Measurements from ENCODE around the gene ID2. TPM values are rescaled to one million over a fixed set of nuclear protein-coding genes. Genes with fewer than 3 reads are reported as not detected.

The ID2 gene
- total and polyA plus RNA-seq, 2 of the 13 experiments (the other 11 are each of a cell fraction or from before 2014, with no cell fraction given), result 214 to 719 TPM

DNA sequence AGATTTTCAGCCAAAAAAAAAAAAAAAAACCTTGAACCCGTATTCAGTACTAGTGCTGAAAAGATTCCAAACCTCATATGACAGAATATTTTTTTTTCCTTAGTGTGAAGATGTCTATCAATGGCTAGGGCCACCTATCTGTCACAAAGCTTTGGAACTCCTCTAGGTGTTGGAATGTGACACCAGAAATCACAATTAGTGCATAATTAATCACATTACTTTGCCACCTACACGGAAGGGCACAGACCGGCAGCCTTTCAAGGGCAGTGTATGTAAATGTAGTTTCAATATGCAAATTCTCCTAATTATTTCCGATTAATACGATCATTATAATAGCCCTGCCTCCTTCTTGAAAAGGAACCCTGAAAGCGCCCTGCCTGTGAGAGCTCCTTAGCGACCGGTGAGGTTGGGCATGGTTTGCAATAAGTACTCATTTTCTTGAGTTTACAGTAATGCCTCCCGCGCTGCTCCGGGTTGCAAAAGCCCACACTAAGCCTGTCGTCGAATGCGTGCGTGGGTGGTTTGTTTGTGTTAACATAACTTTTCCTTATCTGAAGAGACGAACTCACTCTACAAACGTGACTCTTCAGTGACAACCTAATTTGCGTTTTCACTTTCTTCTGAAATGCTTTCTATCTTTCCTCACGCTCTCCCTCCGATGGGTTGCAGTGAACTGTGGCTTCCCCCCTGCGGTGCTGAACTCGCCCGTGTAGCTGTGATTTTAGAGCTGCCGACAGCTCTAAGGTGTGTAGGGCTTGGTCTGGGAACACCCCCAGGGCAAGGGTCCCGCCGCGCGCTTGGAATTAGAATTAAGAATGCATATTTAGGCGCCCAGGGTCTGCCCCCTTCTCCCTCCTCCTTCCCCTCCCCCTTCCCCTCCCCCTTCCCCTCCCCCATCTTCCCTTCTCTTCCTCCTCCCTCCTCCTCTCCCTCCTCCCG is 765 bp upstream of the ID2 start (continued):
- TF ChIP-seq TARDBP (CRISPR knock-in tag; IDR thresholded peaks at IDR 0.05), result no peak; the same call in 1 of the 2 replicates
- 0 out of 2 replicates have a peak, but pooled peaks have one; percentile 14 for TF ChIP-seq HMG20A (CRISPR knock-in tag; IDR thresholded peaks at IDR 0.05; ENCODE audit: borderline replicate concordance)
- TF ChIP-seq, protein P1, sequence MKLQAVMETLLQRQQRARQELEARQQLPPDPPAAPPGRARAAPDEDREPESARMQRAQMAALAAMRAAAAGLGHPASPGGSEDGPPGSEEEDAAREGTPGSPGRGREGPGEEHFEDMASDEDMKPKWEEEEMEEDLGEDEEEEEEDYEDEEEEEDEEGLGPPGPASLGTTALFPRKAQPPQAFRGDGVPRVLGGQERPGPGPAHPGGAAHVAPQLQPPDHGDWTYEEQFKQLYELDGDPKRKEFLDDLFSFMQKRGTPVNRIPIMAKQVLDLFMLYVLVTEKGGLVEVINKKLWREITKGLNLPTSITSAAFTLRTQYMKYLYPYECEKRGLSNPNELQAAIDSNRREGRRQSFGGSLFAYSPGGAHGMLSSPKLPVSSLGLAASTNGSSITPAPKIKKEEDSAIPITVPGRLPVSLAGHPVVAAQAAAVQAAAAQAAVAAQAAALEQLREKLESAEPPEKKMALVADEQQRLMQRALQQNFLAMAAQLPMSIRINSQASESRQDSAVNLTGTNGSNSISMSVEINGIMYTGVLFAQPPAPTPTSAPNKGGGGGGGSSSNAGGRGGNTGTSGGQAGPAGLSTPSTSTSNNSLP (IDR thresholded peaks at IDR 0.05; ENCODE audit: low read depth, low read length), result peak; percentile 55
- no peak for TF ChIP-seq ZSCAN22 (CRISPR knock-in tag; IDR thresholded peaks at IDR 0.05)
- TF ChIP-seq POLR2G (IDR thresholded peaks at IDR 0.05; ENCODE audit: low read depth, low read length), result no peak
- no peak for TF ChIP-seq FOXJ3 (CRISPR knock-in tag; IDR thresholded peaks at IDR 0.05; ENCODE audit: borderline replicate concordance)
- TF ChIP-seq, protein P2, sequence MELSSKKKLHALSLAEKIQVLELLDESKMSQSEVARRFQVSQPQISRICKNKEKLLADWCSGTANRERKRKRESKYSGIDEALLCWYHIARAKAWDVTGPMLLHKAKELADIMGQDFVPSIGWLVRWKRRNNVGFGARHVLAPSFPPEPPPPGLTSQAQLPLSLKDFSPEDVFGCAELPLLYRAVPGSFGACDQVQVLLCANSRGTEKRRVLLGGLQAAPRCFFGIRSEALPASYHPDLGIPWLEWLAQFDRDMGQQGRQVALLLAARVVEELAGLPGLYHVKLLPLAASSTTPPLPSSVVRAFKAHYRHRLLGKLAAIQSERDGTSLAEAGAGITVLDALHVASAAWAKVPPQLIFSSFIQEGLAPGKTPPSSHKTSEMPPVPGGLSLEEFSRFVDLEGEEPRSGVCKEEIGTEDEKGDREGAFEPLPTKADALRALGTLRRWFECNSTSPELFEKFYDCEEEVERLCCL (CRISPR knock-in tag; IDR thresholded peaks at IDR 0.05; ENCODE audit: borderline replicate concordance), result 0 out of 2 replicates have a peak, but pooled peaks have one; percentile 4
- no peak for TF ChIP-seq ZNF619 (CRISPR knock-in tag; IDR thresholded peaks at IDR 0.05)
- TF ChIP-seq ZNF224 (CRISPR knock-in tag; IDR thresholded peaks at IDR 0.05), result 0 out of 2 replicates have a peak, but pooled peaks have one; percentile 56
- TF ChIP-seq, protein P3, sequence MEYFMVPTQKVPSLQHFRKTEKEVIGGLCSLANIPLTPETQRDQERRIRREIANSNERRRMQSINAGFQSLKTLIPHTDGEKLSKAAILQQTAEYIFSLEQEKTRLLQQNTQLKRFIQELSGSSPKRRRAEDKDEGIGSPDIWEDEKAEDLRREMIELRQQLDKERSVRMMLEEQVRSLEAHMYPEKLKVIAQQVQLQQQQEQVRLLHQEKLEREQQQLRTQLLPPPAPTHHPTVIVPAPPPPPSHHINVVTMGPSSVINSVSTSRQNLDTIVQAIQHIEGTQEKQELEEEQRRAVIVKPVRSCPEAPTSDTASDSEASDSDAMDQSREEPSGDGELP (IDR thresholded peaks at IDR 0.05; ENCODE audit: borderline replicate concordance, low read depth), result no peak
- TF ChIP-seq ZNF839 (CRISPR knock-in tag; IDR thresholded peaks at IDR 0.05; ENCODE audit: borderline replicate concordance), result no peak
- TF ChIP-seq ISL2 (CRISPR knock-in tag; IDR thresholded peaks at IDR 0.05), result peak; percentile 56; the same call in 1 of the 2 replicates
- no peak for TF ChIP-seq FOSL1 (CRISPR knock-in tag; IDR thresholded peaks at IDR 0.05; ENCODE audit: borderline replicate concordance)
- TF ChIP-seq, protein P4, sequence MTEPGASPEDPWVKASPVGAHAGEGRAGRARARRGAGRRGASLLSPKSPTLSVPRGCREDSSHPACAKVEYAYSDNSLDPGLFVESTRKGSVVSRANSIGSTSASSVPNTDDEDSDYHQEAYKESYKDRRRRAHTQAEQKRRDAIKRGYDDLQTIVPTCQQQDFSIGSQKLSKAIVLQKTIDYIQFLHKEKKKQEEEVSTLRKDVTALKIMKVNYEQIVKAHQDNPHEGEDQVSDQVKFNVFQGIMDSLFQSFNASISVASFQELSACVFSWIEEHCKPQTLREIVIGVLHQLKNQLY (CRISPR knock-in tag; IDR thresholded peaks at IDR 0.05), result no peak
- TF ChIP-seq KAT2B (IDR thresholded peaks at IDR 0.05; ENCODE audit: borderline replicate concordance, low read depth, low read length), result no peak
- no peak for TF ChIP-seq SOX13 (IDR thresholded peaks at IDR 0.05)
- peak in 1 of 2 experiments; percentile 16; a peak in 1 of 4 replicates for TF ChIP-seq SOX13 (CRISPR knock-in tag; conservative IDR thresholded peaks at IDR 0.05 in 1 of 2, IDR thresholded peaks at IDR 0.05 in 1 of 2)
- no peak for TF ChIP-seq ARNTL (CRISPR knock-in tag; IDR thresholded peaks at IDR 0.05)
- peak; percentile 30 for TF ChIP-seq ZNF781 (CRISPR knock-in tag; IDR thresholded peaks at IDR 0.05; ENCODE audit: borderline replicate concordance, not compliant biosample characterization)
- TF ChIP-seq, protein P5, sequence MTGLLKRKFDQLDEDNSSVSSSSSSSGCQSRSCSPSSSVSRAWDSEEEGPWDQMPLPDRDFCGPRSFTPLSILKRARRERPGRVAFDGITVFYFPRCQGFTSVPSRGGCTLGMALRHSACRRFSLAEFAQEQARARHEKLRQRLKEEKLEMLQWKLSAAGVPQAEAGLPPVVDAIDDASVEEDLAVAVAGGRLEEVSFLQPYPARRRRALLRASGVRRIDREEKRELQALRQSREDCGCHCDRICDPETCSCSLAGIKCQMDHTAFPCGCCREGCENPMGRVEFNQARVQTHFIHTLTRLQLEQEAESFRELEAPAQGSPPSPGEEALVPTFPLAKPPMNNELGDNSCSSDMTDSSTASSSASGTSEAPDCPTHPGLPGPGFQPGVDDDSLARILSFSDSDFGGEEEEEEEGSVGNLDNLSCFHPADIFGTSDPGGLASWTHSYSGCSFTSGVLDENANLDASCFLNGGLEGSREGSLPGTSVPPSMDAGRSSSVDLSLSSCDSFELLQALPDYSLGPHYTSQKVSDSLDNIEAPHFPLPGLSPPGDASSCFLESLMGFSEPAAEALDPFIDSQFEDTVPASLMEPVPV (CRISPR knock-in tag; IDR thresholded peaks at IDR 0.05), result no peak
- no peak for TF ChIP-seq KDM6A (CRISPR knock-in tag; IDR thresholded peaks at IDR 0.05; ENCODE audit: low read depth)
- no peak for TF ChIP-seq SMARCC2 (IDR thresholded peaks at IDR 0.05)
- peak in 1 of 2 experiments; percentile 29; a peak in 1 of 4 replicates for TF ChIP-seq POLR2A (IDR thresholded peaks at IDR 0.05; ENCODE audit: insufficient read depth in 1 of 2, low read depth in 2 of 2, low read length in 2 of 2)
- no peak for TF ChIP-seq ZBTB8A (CRISPR knock-in tag; IDR thresholded peaks at IDR 0.05; ENCODE audit: borderline replicate concordance, low read depth)

Measured in HepG2 (cell line).